C4-2B (cell line): ENCODE results near the gene RIPOR3.

ENCODE experiments used
- ZFX ChIP-seq: fragments of 450-650 bp; IDR thresholded peaks from 2 replicates; pipeline ENCODE4 v1.6.1; 2017
- TF ChIP-seq, protein P1 (sequence below): fragments of 450-650 bp; conservative IDR thresholded peaks from 2 replicates; pipeline ENCODE4 v1.5.1; 2017; ENCODE audit warnings: mild to moderate bottlenecking

DNA sequence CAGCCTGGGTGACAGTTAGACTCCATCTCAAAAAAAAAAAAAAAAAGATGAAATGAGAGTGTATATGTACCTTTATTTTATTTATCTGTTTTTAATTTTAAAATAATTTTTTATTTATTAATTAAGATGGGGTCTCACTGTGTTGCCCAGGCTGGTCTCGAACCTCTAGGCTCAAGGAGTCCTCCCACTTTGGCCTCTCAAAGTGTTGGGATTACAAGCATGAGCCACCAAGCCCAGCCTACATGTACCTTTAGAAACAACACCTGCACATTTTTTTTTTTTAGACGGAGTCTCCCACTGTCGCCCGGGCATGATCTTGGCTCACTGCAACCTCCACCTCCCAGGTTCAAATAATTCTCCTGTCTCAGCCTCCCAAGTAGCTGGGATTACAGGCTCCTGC lies 28.0 kb upstream of the RIPOR3 start:
- TF ChIP-seq, protein P1, sequence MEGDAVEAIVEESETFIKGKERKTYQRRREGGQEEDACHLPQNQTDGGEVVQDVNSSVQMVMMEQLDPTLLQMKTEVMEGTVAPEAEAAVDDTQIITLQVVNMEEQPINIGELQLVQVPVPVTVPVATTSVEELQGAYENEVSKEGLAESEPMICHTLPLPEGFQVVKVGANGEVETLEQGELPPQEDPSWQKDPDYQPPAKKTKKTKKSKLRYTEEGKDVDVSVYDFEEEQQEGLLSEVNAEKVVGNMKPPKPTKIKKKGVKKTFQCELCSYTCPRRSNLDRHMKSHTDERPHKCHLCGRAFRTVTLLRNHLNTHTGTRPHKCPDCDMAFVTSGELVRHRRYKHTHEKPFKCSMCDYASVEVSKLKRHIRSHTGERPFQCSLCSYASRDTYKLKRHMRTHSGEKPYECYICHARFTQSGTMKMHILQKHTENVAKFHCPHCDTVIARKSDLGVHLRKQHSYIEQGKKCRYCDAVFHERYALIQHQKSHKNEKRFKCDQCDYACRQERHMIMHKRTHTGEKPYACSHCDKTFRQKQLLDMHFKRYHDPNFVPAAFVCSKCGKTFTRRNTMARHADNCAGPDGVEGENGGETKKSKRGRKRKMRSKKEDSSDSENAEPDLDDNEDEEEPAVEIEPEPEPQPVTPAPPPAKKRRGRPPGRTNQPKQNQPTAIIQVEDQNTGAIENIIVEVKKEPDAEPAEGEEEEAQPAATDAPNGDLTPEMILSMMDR, result no peak
- no peak for TF ChIP-seq ZFX
